Heart right ventricle (tissue), 16 donors: ENCODE data around the gene IRF1. TPM values are rescaled to one million over a fixed set of nuclear protein-coding genes. Genes with fewer than 3 reads are reported as not detected.

Experiments
- ATAC-seq, 8 donors: fragments of 200-7000 bp; cut with Tn5 transposase; one replicate each; pipeline ENCODE4 v1.9.1; 2020; ENCODE audit warnings: mild to moderate bottlenecking in 8 of 8, moderate library complexity in 8 of 8, moderate number of reproducible peaks in 1 of 8
- DNase-seq, 2 donors: peaks; one replicate each; pipeline ENCODE4 v3.0.0-alpha.2; 2020
- H3K27ac ChIP-seq, 10 donors: fragments of 200-600 bp; sonication (generic) in 2 of 10; one replicate each; pipeline versions ENCODE4 v1.5.0 to v1.8.0; 2020 to 2022; ENCODE audit warnings: mild to moderate bottlenecking in 3 of 10
- H3K27me3 ChIP-seq, 7 donors: fragments of 200-600 bp; one replicate each; pipeline ENCODE4 v1.8.0; 2021 to 2022; ENCODE audit warnings: mild to moderate bottlenecking in 2 of 7
- H3K36me3 ChIP-seq, 9 donors: fragments of 200-600 bp; sonication (generic) in 1 of 9; one replicate each; pipeline versions ENCODE4 v1.5.0 to v1.8.0; 2020 to 2022; ENCODE audit warnings: mild to moderate bottlenecking in 2 of 9
- H3K4me1 ChIP-seq, 9 donors: fragments of 200-600 bp; sonication (generic) in 1 of 9; one replicate each; pipeline versions ENCODE4 v1.5.0 to v1.8.0; 2020 to 2022; ENCODE audit warnings: mild to moderate bottlenecking in 4 of 9
- H3K4me3 ChIP-seq, 10 donors: fragments of 200-600 bp; sonication (generic) in 2 of 10; one replicate each; pipeline versions ENCODE4 v1.5.0 to v1.8.0; 2020 to 2022; ENCODE audit warnings: mild to moderate bottlenecking in 7 of 10, moderate library complexity in 2 of 10
- H3K9me3 ChIP-seq, 11 donors: fragments of 200-600 bp in 10 of 11; sonication (generic) in 2 of 11; one replicate each; pipeline versions ENCODE4 v1.5.0 to v1.8.0; 2013 to 2022; ENCODE audit warnings: mild to moderate bottlenecking in 2 of 11, control low read depth in 1 of 11, moderate library complexity in 1 of 11
- CTCF ChIP-seq, 9 donors: fragments of 200-600 bp; sonication (generic) in 2 of 9; IDR thresholded peaks; one replicate each; pipeline versions ENCODE4 v1.5.0 to v1.8.0; 2021 to 2022; ENCODE audit warnings: antibody characterized with exemption in 9 of 9, mild to moderate bottlenecking in 5 of 9, moderate library complexity in 1 of 9
- WGBS, 2 donors: extraction: QIAGEN DNeasy Blood & Tissue Kit; methylation state at CpG; one replicate each; pipeline ENCODE4 v1.1.7; 2013; ENCODE audit warnings: inconsistent platforms in 1 of 2; 5-methylcytosine and 5-hydroxymethylcytosine counted together
- intact Hi-C, 10 donors: fragments of 100-400 bp; cut with DNase I; formaldehyde crosslinking; loops; one replicate each; pipeline versions ENCODE4 v1.11.1 to v1.14.2; 2022
- polyA plus RNA-seq, 2 donors: library from polyadenylated mRNA; stranded (reverse); fragments of 200-250 nt; gene quantifications; one replicate each; pipeline ENCODE4 v1.2.3, GENCODE V29; 2013
- total RNA-seq, 10 donors: library from RNA; stranded (reverse); fragmentation: NEBNext Ultra II Directional in 3 of 10; extraction: Animal tissue kit (Norgen Biotek cat#: 25700) in 3 of 10; gene quantifications; one replicate each; pipeline versions ENCODE4 v1.2.1 to v1.2.4, GENCODE V29; 2021 to 2023
- donor health status: Arrhythmogenic right ventricular cardiomyopathy.
- donor health status: ischemic (EF 13 %, LVEDD 7.1; RV severe dilation, severe dysfunction).
- donor health status: healthy with polysubstance abuse.
- donor health status: DM: no; HTN: yes; CAD: no.
- donor health status: DM: no; HTN: no; CAD: no.
- donor health status: ischemic (EF 25% LVEDD 6.9; RV normal size, moderate dysfunction).
- donor health status: ischemic (EF 25% LVEDD 5.7; RV mildly dilated, moderate dysfunction).
- donor health status: healthy.
- donor health status: DM: yes; HTN: yes; CAD: no.
- donor health status: Ischemic cardiomyopathy.
- donor health status: ischemic (EF 35%, LVEDD 5.7; RV mildly dilated, moderate dysfunction).
- donor health status: nonischemic (EF 11% LVEDD 7.7; RV severe dilation, severe dysfunction).
- donor health status: DM: yes; HTN: yes; CAD: no.
- donor health status: PGD.
- donor health status: ischemic (EF 29% LVEDD 5.4; RV normal size, mild dysfunction).
- donor health status: nonischemic (EF 23%, LVEDD 6.1; RV moderate dilation, normal function).

IRF1 gene
- total and polyA plus RNA-seq, 12 donors: 8.6 to 146 (median 17.7) TPM

DNA sequence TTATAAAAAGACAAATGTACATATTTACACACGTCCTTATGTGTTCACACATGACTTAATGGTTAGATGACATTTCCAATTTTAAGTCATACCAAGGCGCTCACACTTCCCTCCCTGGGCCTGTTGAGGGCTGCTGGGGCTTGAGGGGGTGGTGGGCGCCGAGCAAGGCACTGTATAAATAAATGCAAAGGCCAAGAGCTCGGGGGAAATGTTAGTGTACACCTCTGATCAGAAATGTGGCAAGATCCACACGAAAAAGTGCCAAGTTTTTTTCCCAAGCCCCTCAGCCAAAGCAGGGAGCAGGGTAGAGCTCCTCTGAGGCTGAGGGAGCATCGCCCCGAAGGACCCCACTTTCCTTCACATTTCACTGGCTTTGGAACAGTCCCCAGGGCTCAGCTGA lies 7.5 kb downstream of the IRF1 start:
- Histone ChIP-seq H3K27me3 (no peaks in the 10 kb centered on the region), H3K27ac (no peak overlapping the region), H3K36me3 (peaks cover 0 to 75% (median 49%) of the 10 kb centered on the region in 9 donors), H3K9me3 (no peaks in the 10 kb centered on the region), H3K4me1 (peaks cover 14 to 76% (median 42%) of the 10 kb centered on the region in 9 donors), H3K4me3 (no peak overlapping the region)
- no peak for ATAC-seq
- DNase-seq: no peak
- no peak for TF ChIP-seq CTCF (IDR thresholded peaks at IDR 0.05)
- intact Hi-C loops: no loop called here
- WGBS, 2 donors: 81 to 92% methylated on average over 8 of the region's 8 CpGs

DNA sequence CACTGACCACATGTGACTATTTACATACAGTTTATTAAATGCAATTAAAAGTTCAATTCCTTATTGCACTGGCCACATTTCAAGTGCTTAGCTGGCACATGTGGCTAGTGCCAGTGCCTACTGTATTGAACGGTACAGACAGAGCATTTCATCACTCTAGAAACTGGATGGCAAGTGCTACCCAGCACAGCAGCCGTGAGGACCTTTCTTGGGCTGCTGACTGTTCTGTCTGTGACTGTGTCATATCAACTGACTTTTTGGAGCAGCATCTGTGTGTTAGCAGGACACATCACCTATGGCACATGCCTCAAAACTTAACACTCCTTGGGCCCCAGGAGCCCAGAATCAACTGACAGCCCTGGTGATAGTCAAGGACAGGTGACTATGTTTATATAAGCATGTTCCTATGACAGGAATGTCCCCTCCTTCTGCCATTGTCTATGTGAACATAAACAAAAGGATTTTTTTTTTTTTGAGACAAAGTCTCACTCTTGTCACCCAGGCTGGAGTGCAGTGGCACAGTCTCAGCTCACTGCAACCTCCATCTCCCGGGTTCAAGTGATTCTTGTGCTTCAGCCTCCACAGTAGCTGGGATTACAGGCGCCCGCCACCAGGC lies 8.9 kb downstream of the IRF1 start:
- Histone ChIP-seq H3K9me3 (no peaks in the 10 kb centered on the region), H3K36me3 (peaks cover 0 to 61% (median 38%) of the 10 kb centered on the region in 9 donors), H3K27me3 (no peaks in the 10 kb centered on the region), H3K27ac (peak overlapping the region in 1 of 10 donors; percentile 41), H3K4me3 (no peak overlapping the region), H3K4me1 (peaks cover 17 to 75% (median 42%) of the 10 kb centered on the region in 9 donors)
- WGBS, 2 donors: 81 to 82% methylated on average over 5 of the region's 5 CpGs
- intact Hi-C loops: no loop called here
- ATAC-seq (peak in 4 of 8 donors; percentile 6 to 34 (median 23)), DNase-seq (no peak)
- TF ChIP-seq CTCF (IDR thresholded peaks at IDR 0.05): no peak

DNA sequence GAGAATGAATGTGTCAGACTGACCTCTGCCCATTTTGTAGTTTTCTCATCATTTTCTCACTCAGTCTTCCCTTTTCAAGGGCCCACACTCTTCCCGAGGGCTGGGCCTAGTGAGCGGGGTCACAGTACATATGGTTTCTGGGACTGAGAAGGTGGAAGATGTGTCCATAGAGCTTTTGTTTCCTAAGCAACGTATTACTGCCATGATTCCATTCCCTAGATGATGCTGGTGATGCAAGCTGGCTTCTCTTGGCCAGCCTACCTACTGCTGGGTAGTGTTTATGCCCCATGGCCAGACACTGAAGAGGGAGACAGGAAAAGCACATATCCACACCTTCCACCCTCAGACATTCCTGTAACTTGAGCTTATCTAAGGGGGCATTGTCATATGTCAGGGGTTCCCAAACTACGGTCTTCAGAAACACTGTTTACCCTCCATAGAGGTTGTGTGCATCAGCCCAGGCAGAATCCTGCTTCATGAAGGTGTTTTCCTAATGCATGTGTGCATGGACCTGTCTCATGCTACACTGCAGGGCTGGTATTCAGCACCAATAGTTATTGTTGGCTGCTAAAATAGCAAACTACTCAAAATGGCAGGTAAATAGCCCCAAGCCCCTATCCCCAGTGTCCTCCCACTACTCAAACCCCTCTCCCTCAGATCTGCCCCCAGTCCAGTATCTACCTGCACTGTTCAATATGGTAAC lies 9.5 kb downstream of the IRF1 start:
- intact Hi-C loops: no loop called here
- peaks cover 0 to 55% (median 31%) of the 10 kb centered on the region in 9 donors for H3K36me3 ChIP-seq
- peak overlapping the region in 2 of 10 donors; percentile 41 to 44 for H3K27ac ChIP-seq
- no peak for DNase-seq
- no peak overlapping the region for H3K4me3 ChIP-seq
- H3K9me3 ChIP-seq: no peaks in the 10 kb centered on the region
- H3K27me3 ChIP-seq: no peaks in the 10 kb centered on the region
- no peak for ATAC-seq
- TF ChIP-seq CTCF (IDR thresholded peaks at IDR 0.05): no peak
- H3K4me1 ChIP-seq: peaks cover 22 to 75% (median 41%) of the 10 kb centered on the region in 9 donors
- 74 to 78% methylated on average over 4 of the region's 4 CpGs for WGBS, 2 donors

DNA sequence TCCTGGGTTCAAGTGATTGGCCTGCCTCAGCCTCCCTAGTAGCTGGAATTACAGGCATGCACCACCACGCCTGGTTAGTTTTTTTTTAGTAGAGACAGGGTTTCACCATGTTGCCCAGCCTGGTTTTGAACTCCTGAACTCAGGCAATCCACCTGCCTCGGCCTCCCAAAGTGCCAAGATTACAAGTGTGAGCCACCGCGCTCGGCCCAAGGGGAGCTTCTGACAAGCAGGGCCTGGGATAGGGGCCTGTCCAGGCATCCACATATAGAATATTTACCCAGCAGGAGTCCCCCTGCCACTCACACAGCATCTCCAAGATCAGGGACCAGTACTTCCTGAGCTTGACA lies 10.1 kb downstream of the IRF1 start:
- peaks cover 23 to 75% (median 46%) of the 10 kb centered on the region in 9 donors for H3K4me1 ChIP-seq
- no peaks in the 10 kb centered on the region for H3K27me3 ChIP-seq
- ATAC-seq: no peak
- DNase-seq: no peak
- TF ChIP-seq CTCF (IDR thresholded peaks at IDR 0.05): no peak
- H3K4me3 ChIP-seq: no peak overlapping the region
- intact Hi-C loops: no loop called here
- H3K9me3 ChIP-seq: no peaks in the 10 kb centered on the region
- 97 to 99% methylated on average over 5 of the region's 5 CpGs for WGBS, 2 donors
- H3K36me3 ChIP-seq: peaks cover 0 to 50% (median 27%) of the 10 kb centered on the region in 9 donors
- H3K27ac ChIP-seq: peak overlapping the region in 1 of 10 donors; percentile 44
